ENCODE data around the gene CXorf38. TPM values are rescaled to one million over a fixed set of nuclear protein-coding genes. Genes with fewer than 3 reads are reported as not detected.

CXorf38 gene
- total RNA-seq, 1 donor: 10.0 TPM

DNA sequence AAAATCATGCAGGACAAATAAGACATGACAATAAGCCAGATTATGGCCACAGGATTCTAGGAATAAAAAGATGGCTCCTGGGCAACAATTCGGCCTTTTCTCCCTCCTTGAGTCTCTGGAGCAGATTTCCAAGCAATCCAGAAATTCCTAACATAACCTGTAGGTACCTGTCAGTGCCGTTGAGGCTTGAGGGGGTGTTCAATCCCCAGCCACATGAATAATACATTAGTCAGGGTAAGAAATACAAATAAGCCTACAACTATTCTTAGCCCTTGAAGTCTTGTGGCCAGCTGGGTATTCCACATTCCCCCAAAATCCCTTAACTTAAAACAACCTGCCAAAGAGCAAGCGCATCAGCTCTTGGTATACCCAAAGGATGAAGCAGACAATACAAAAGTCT lies 9.7 kb downstream of the CXorf38 start:
- no peak overlapping the region for H3K4me3 ChIP-seq (ENCODE audit: low read depth, low read length)
- TF ChIP-seq CTCF (IDR thresholded peaks at IDR 0.05; ENCODE audit: insufficient read depth, low read length): no peak
- no peak for DNase-seq (ENCODE audit: low read depth)

GRCh38 chrX:40632199-40632598 lies 15.2 kb downstream of the CXorf38 start:
- no peak for TF ChIP-seq CTCF (IDR thresholded peaks at IDR 0.05; ENCODE audit: insufficient read depth, low read length)
- no peak overlapping the region for H3K4me3 ChIP-seq (ENCODE audit: low read depth, low read length)

GRCh38 chrX:40628506-40628905 lies 18.9 kb downstream of the CXorf38 start:
- peak; percentile 16 for DNase-seq (ENCODE audit: low read depth)
- no peak overlapping the region for H3K4me3 ChIP-seq (ENCODE audit: low read depth, low read length)
- TF ChIP-seq CTCF (IDR thresholded peaks at IDR 0.05; ENCODE audit: insufficient read depth, low read length): no peak

More at GRCh38 chrX:40632199-40632598, 15.2 kb downstream of the CXorf38 start:
- DNase-seq (ENCODE audit: low read depth): no peak

GRCh38 chrX:40625294-40625693 lies 22.1 kb downstream of the CXorf38 start:
- H3K4me3 ChIP-seq (ENCODE audit: low read depth, low read length): no peak overlapping the region
- DNase-seq (ENCODE audit: low read depth): no peak
- TF ChIP-seq CTCF (IDR thresholded peaks at IDR 0.05; ENCODE audit: insufficient read depth, low read length): no peak

GRCh38 chrX:40623665-40624064 lies 23.7 kb downstream of the CXorf38 start:
- no peak overlapping the region for H3K4me3 ChIP-seq (ENCODE audit: low read depth, low read length)
- no peak for TF ChIP-seq CTCF (IDR thresholded peaks at IDR 0.05; ENCODE audit: insufficient read depth, low read length)
- DNase-seq (ENCODE audit: low read depth): no peak

DNA sequence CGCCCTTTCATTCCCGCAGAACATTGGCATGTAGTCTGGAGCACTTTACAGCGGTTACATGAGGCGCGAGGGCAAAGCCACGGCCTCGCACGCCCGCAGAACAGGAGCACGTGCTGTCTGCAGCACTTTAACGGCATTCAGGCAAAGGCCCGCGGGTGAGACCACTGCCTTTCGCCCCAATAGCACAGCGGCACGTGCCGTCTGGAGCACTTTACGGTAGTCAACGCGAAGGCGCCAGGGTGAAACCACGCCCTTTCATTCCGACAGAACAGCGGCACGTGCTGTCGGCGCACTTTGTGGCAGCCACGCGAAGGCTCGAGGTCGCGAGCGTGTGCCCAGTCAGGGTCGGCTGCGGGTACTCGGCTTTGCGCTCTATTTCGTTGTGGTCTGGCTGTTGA lies 24.2 kb downstream of the CXorf38 start, which contains the start of gene MPC1L:
MPC1L (plus strand) TSS at position 290 of the 398 bp plus-strand sequence. CDS start 138 bp downstream, outside the sequence.
- H3K4me3 ChIP-seq (ENCODE audit: low read depth, low read length): no peak within 1 kb of the TSS
- no peak for DNase-seq (ENCODE audit: low read depth)
- TF ChIP-seq CTCF (IDR thresholded peaks at IDR 0.05; ENCODE audit: insufficient read depth, low read length): no peak

GRCh38 chrX:40622479-40623138 lies 24.8 kb downstream of the CXorf38 start:
- no peak overlapping the region for H3K4me3 ChIP-seq (ENCODE audit: low read depth, low read length)
- TF ChIP-seq CTCF (IDR thresholded peaks at IDR 0.05; ENCODE audit: insufficient read depth, low read length): no peak
- DNase-seq (ENCODE audit: low read depth): no peak

Data from fibroblast of the aortic adventitia (primary cell).